NK-92 (cell line): ENCODE data around the gene JHY.

Experiments
- DNase-seq: peaks from one replicate; lab custom pipeline; 2025; ENCODE audit not compliant: unreplicated experiment; lab: John Stamatoyannopoulos, UW

Gene JHY

GRCh38 chr11:122933416-122933815 is 50.9 kb downstream of the JHY start:
- DNase-seq: no peak

- no peak for DNase-seq
These were observed 55.4 kb downstream of the JHY start for GRCh38 chr11:122937983-122938382.

DNA sequence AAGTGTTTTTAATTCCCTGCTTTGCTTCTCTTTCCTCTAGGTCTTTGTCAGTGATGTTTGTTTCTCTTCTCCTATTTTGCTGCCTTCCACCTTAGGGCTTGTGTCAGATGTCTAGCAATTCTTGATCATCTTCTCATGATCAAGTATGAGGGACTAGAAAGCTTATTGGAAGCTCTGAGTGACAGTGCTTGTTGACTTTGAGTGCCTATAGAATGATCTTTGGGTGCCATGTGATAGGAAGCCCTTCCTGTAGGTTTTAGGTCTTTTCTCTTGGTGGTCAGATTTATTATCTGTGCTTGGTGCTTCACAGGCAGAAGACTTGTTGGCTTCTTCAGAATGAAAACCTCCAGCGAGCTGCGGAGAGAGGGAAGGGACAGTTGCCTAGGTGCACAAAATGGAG is 56.0 kb downstream of the JHY start:
- no peak for DNase-seq

DNA sequence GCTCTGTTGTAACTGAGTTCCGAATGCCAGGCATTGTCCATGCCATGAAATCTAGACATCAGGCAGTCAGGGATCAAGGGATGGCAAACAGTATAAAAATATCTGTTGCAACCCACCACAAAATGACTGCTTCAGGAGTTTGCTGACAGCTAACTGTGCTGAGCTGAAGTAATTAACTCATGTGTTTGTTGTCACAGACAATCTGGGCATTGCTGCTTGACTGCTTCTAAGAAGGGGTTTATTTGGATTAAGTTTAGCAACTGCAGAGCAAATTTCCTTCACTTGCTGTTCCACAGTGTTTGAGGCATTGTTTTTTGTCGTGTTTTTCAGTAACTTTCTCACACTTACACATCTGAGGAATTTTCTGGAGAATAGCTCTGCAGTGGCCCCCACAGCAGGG is 68.7 kb downstream of the JHY start:
- DNase-seq: no peak

DNA sequence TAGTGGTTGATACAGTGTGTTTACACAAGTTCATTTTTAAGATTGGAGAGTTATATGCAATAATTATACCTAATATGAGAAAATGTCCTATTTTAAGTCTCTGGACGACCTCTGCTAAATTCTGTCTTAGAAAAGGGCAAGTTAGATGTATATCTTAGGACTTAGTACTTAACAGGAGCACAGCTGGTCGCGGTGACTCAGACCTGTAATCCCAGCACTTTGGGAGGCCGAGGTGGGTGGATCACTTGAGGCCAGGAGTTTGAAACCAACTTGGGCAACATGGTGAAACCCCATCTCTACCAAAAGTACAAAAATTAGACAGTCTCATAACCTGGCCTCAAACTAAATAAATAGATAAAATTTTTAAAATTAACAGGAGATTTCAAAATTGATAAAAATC is 71.9 kb downstream of the JHY start:
- no peak for DNase-seq

DNA sequence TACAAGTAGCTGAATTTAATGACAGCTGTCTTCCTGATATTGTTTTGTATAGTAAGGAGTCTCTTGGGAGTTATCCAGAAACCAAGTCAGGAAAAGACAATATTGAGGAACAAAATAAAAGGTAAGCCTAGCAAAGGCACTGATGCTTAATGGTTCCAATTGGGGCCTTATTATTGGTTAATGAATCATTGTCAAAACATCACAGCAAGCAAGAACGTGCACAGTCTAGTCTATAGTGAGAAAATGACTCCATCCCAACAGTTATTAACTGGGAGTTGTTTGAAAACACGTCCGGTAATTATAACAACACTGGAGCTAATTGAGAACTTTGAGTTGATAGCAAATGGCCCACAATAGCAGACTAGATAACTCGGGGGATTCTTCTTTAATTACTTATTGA is 81.4 kb downstream of the JHY start:
- no peak for DNase-seq

DNA sequence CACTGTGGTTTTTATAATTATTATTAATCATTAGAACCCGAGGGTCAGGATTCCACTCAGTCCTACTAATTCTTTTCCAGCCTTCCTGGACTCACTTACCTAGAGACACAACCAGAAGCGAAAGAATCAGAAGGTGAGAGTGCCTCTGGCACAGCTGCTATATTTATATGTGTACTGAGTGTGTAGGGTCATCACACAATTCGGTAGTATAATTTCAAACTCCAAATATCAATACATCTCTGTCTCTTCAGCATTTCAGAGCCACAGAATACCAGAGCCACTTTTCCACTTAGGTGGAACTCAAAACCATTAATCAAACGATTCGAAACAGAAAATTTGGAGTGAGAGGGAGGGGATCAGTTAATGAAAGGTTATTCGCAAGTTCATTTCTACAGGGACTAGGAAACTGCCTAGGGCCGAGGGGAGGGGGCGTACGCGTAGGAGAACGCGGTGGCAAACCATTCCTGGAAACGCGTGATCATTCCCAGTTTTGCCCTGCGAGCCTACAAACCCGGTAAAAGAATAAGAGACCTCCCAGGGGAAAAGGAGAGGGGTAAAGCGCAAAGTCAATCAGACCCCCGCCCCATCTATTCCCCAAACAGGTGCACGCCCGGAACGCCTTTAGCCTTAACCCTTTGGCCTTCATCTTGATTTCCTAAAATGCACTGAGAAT is 93.6 kb downstream of the JHY start:
- no peak for DNase-seq

GRCh38 chr11:122976734-122977469 is 94.3 kb downstream of the JHY start:
- no peak for DNase-seq

- no peak for DNase-seq
These were observed 95.1 kb downstream of the JHY start for GRCh38 chr11:122977470-122978298.

DNA sequence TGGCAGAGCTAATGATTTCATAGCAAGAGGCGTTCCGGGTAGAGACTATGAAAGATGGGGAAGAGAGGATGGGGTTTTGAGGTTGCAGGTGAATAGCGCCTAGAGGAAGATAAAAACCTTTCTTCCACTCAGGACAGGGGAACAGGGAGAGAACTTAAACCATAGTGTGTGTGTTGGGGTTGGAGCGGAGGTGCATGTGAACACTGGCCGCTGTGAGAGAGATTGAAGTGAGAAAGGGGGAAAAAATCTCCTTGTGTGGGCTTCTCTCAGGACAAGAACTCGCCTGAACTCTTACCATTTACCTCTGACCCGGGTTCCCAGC is 95.7 kb downstream of the JHY start:
- no peak for DNase-seq

GRCh38 chr11:122979103-122979814 is 96.7 kb downstream of the JHY start:
- DNase-seq: no peak

DNA sequence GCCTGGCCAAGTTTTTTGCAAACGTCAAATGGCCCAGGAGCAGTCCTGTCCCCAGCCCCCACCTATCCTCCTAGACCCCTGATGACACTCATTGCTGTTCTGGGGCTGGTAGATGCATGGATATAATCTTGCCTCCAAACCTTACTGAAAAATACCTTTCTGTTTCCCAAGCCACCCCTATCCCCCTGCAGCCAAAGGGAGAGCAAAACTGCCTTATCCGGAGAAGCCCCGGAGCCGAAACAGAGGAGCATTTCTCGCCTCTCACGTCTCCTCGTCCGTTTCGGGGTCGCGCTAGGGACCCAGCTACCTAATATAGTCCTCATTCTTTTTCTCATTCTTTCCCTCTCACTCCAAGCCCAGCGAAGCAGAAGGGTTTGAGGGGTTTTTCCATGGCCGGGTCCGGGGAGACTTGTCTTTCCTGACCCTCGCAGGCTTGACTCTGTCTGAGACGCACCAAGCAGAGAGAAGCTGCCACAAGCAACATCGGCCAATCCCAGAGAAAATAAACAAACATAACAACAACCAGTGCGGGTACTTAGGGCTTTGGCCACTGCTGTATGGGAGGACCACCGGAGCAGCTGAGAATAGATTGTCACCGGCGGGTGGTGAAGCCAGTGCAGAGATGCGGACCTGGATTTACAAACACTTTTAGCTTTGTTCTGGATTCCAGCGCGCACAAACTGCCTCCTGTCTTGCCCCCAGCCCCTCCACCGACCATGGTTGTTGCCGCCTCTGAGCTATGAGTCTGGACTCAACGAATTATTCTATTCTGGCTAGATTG is 97.4 kb downstream of the JHY start:
- DNase-seq: no peak

DNA sequence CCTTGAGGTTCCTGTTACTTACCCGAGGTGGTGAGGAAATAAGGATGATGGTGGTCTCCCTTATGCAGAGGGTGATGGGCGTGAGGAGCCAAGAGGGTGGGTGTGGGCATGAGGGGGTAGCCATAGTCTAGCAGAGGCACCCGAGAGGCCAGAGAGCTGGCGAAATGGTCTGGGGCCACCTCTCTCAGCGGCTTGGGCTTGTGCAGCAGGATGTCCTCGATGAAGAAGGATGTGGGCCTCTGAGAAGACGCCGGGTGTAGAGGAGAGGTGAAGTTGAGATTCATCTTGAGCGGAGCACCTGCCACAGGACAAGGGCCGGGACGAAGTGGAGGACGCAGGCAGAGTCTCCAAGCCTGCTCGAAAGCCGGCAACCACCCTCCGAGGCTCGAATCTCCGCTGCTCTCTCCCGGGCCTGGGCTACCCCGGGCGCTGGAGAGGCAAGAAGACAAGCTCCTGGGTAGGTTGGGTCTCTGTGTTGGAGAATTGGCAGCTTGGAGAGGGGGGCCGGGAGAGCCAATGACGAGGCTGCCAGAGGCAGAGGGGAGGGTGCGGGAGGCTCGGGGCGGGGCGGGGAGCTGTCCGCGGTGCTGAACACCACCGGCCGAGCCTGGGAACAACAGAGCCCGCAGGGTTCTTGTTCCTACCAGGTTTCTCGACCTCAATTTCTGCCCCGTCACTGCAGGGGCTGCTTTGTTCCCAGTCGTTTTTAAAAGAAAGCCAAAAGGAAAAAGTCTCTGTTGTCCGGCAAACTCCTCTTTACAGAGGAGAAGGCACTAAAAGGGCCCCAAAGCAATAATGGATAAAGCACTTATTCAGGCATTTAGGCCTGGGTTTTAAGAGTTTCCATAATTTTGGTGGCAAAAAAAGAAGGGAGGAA is 99.1 kb downstream of the JHY start, which contains the start of gene BSX:
Gene BSX (minus strand): TSS at position 447 of the 877 bp plus-strand sequence. CDS start 163 bp downstream, at position 284.
- DNase-seq: no peak

DNA sequence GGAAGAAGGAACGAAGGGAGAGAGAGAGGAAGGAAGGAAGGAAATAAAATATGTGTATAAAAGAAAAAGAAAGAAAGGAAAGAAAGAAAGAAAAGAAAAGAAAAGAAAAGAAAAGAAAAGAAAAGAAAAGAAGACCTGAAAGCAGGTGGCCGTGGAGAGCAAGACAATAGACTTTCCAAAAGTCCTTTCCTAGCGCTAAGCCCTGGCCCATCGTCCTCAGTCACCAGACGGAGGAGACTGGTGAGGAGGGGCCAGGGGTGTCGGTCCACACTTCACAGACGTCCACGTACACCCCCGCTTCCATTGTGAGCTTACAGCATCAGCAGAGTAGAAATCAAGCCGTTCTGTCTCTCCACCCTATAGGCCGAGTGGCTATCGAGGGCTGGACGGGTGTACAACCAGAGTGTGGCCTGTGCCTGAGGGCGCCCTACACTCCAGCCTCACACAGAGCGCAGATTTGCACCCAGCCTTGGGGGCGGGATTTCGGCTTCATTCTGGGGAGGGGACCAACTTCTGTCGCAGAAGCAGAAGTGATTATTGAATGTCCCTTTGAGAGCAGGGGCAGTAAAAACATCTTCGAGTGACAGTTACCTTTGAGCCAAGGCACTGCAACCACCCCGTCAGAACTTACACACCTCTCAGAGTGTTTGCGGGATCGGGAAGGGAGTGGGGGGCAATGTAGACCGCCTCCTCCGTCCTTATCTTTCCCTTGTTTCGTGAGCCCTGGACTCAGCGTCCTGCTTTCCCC is 101.1 kb downstream of the JHY start:
- no peak for DNase-seq

- DNase-seq: no peak
These were observed 101.8 kb downstream of the JHY start for GRCh38 chr11:122984186-122985011.

DNA sequence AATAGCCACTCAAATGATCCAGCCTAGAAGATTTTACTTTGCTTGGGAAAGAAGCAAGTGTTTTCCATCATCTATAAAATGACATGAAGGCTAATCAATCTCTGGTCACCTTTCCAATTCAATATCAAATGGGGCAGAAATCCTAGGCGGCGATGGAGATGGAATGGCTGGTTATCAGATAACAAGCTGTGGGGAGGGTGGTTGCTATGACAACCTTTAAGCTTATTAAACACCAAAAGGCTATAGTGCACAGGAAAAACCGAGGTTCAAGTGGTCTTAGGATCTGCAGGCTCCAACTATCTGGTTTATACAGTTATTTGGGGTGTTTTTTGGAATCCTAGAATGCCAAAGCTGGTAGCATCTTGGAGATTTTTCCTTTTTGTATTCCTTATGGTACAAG is 113.0 kb downstream of the JHY start:
- DNase-seq: no peak

- DNase-seq: no peak
These were observed 116.3 kb downstream of the JHY start for GRCh38 chr11:122998727-122999366.

DNA sequence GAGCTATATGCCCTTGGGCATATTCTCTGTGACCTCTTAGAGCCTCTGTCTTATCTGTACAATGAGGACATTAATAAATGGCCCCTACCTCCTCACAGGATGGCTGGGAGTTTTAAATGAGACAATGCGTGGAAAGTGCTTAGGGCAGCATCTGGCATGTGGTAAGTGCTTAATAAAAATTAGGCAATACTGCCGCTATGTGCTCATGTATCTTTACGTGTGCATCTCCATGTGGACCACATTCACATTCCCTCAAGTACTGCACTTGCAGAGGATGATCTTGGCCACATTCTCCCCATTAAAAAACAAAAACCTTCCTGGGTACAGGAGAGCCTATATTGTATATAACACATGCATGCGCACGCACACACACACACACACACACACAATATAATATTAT is 118.2 kb downstream of the JHY start:
- DNase-seq: no peak
